Ishikawa (cell line): ENCODE results near the gene NXN.

Source experiments
- CEBPB ChIP-seq: IDR thresholded peaks from 2 replicates; pipeline ENCODE4 v1.6.1; 2012
- CREB1 ChIP-seq: IDR thresholded peaks from 2 replicates; pipeline ENCODE4 v1.6.1; 2012; ENCODE audit warnings: low read depth
- ZBTB7A ChIP-seq: IDR thresholded peaks from 2 replicates; pipeline ENCODE4 v1.6.1; 2012; ENCODE audit warnings: low read depth
- TF ChIP-seq, protein P1 (sequence below): IDR thresholded peaks from 2 replicates; pipeline ENCODE4 v1.6.1; 2012; ENCODE audit warnings: low read depth, mild to moderate bottlenecking
- TF ChIP-seq, protein P2 (sequence below): IDR thresholded peaks from 2 replicates; pipeline ENCODE4 v1.6.1; 2012

DNA sequence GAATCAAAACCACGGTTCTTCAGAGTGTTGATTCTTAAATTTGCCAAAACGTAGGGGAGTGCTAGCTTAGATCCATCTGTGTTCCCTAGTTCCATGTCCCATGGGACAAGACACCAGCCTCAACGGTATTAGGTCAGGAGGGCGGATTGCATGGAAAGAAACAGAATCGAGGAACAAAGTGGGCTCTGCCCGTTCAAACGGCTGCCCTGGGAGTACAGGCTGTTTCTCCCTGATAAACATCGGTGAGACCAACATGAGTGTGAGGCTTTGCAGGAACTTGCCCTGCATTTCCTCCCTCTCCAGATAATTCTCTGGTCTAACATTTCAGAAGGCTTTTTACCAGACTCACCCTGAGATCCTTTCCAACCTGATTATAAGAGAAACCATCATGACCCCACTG, 115.3 kb downstream of the NXN start:
- TF ChIP-seq, protein P1, sequence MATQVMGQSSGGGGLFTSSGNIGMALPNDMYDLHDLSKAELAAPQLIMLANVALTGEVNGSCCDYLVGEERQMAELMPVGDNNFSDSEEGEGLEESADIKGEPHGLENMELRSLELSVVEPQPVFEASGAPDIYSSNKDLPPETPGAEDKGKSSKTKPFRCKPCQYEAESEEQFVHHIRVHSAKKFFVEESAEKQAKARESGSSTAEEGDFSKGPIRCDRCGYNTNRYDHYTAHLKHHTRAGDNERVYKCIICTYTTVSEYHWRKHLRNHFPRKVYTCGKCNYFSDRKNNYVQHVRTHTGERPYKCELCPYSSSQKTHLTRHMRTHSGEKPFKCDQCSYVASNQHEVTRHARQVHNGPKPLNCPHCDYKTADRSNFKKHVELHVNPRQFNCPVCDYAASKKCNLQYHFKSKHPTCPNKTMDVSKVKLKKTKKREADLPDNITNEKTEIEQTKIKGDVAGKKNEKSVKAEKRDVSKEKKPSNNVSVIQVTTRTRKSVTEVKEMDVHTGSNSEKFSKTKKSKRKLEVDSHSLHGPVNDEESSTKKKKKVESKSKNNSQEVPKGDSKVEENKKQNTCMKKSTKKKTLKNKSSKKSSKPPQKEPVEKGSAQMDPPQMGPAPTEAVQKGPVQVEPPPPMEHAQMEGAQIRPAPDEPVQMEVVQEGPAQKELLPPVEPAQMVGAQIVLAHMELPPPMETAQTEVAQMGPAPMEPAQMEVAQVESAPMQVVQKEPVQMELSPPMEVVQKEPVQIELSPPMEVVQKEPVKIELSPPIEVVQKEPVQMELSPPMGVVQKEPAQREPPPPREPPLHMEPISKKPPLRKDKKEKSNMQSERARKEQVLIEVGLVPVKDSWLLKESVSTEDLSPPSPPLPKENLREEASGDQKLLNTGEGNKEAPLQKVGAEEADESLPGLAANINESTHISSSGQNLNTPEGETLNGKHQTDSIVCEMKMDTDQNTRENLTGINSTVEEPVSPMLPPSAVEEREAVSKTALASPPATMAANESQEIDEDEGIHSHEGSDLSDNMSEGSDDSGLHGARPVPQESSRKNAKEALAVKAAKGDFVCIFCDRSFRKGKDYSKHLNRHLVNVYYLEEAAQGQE: no peak
- no peak for TF ChIP-seq CREB1
- TF ChIP-seq CEBPB: no peak
- TF ChIP-seq ZBTB7A: no peak
- TF ChIP-seq, protein P2, sequence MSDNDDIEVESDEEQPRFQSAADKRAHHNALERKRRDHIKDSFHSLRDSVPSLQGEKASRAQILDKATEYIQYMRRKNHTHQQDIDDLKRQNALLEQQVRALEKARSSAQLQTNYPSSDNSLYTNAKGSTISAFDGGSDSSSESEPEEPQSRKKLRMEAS: no peak
